SKM-1 (cell line): ENCODE results near the gene SUGCT.

ENCODE experiments used
- DNase-seq: peaks from one replicate; lab custom pipeline; 2025; ENCODE audit not compliant: unreplicated experiment; lab: John Stamatoyannopoulos, UW

The SUGCT gene

GRCh38 chr7:40800771-40801170, 666.0 kb downstream of the SUGCT start:
- no peak for DNase-seq

GRCh38 chr7:40802497-40802896, 667.7 kb downstream of the SUGCT start:
- DNase-seq: peak; percentile 55

- DNase-seq: no peak
Observed at GRCh38 chr7:40804477-40805215, 669.8 kb downstream of the SUGCT start.

- DNase-seq: no peak
Observed at GRCh38 chr7:40805361-40805760, 670.6 kb downstream of the SUGCT start.

- no peak for DNase-seq
Observed at GRCh38 chr7:40808378-40808942, 673.7 kb downstream of the SUGCT start.

- DNase-seq: no peak
Observed at GRCh38 chr7:40810274-40810673, 675.5 kb downstream of the SUGCT start.

- DNase-seq: no peak
Observed at GRCh38 chr7:40811666-40812065, 676.9 kb downstream of the SUGCT start.

- DNase-seq: no peak
Observed at GRCh38 chr7:40815022-40815421, 680.2 kb downstream of the SUGCT start.

GRCh38 chr7:40815512-40815911, 680.7 kb downstream of the SUGCT start:
- DNase-seq: no peak

GRCh38 chr7:40822861-40823260, 688.1 kb downstream of the SUGCT start:
- DNase-seq: no peak

- DNase-seq: no peak
Observed at GRCh38 chr7:40824461-40824860, 689.7 kb downstream of the SUGCT start.

GRCh38 chr7:40826411-40827221, 691.8 kb downstream of the SUGCT start:
- DNase-seq: no peak

- no peak for DNase-seq
Observed at GRCh38 chr7:40827222-40828085, 692.6 kb downstream of the SUGCT start.

- DNase-seq: no peak
Observed at GRCh38 chr7:40828686-40829600, 694.1 kb downstream of the SUGCT start.

- DNase-seq: no peak
Observed at GRCh38 chr7:40833191-40833887, 698.5 kb downstream of the SUGCT start.

- no peak for DNase-seq
Observed at GRCh38 chr7:40833888-40834234, 699.1 kb downstream of the SUGCT start.

GRCh38 chr7:40836218-40836617, 701.4 kb downstream of the SUGCT start:
- no peak for DNase-seq

- DNase-seq: no peak
Observed at GRCh38 chr7:40839881-40840280, 705.1 kb downstream of the SUGCT start.

GRCh38 chr7:40840990-40841389, 706.2 kb downstream of the SUGCT start:
- DNase-seq: no peak

GRCh38 chr7:40842641-40843040, 707.8 kb downstream of the SUGCT start:
- no peak for DNase-seq
